Eye (tissue), 1 donor: Measurements from ENCODE around the gene PDGFD.

Source experiments
- DNase-seq: peaks from one replicate; pipeline ENCODE4 v3.0.0-alpha.2; 2015

Gene PDGFD

GRCh38 chr11:103875855-103876510 is 288.0 kb downstream of the PDGFD start:
- DNase-seq = no peak

- no peak for DNase-seq
These were observed 291.2 kb downstream of the PDGFD start for GRCh38 chr11:103872748-103873147.

DNA sequence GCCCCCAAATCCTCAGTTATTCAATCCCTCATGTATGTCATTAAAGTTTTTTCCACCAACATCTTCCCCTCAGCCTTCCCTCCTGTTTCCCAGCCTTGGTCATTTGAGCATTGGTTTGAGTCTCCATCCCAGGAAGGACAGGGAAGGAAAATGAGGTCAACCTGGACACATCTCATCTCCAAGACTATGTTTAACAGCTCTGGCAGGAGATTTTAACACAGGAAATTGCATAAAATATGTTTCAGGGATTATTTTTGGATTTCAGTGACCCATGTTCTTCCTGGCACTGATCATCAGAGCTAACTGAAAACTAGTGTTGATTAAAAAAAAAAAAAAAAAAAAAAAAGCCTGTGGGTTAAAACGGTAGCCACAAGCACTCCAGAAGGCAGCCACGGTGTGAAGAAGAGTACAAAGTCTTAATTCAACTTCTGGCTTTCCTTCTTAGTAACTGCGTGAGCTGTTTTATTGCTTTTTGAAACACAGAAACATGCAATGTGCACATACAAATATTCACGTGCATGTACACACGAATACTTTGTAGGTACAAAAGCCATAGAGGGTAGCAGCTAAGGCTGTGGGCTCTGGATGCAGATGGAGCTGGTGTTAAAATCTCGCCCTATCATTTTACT is 291.9 kb downstream of the PDGFD start:
- no peak for DNase-seq

GRCh38 chr11:103870821-103871309 is 293.1 kb downstream of the PDGFD start:
- no peak for DNase-seq

- DNase-seq = no peak
These were observed 296.5 kb downstream of the PDGFD start for GRCh38 chr11:103867481-103867880.

DNA sequence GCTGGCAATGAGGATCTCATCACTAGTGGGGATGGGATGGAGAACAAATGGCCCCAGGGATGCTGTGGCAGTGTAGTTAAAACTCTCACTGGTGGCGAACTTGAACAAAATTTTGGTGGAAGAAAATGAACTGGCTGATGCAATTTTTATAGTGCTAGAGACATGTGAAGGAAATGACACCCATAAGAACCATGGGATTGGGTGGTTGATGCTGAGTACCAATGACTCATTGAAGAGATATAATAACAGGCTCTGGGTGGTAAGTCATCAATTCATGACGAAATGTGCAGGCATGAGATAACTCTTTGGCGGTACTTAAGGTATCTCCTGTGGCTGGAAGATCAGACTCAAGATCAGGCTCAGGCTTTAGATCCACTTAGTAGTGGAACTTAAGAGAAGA is 300.4 kb downstream of the PDGFD start:
- DNase-seq = no peak

DNA sequence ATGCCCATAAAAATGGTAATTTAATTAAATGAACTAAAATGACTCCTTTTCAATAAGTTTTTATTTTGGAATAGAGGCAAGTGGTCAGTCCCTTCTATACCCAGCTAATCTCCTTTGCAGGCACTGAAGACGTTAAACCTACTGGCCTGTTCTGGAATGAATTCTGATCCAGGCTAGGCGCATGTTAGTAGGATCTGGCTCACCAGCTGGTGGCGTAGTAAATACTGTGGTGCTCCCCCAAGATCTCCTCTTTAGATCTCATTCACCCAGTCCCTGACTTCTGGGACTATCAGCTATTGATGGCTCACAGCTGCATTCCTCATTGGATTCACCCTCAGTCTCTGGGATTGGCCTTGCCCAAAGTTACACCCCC is 301.2 kb downstream of the PDGFD start:
- no peak for DNase-seq

DNA sequence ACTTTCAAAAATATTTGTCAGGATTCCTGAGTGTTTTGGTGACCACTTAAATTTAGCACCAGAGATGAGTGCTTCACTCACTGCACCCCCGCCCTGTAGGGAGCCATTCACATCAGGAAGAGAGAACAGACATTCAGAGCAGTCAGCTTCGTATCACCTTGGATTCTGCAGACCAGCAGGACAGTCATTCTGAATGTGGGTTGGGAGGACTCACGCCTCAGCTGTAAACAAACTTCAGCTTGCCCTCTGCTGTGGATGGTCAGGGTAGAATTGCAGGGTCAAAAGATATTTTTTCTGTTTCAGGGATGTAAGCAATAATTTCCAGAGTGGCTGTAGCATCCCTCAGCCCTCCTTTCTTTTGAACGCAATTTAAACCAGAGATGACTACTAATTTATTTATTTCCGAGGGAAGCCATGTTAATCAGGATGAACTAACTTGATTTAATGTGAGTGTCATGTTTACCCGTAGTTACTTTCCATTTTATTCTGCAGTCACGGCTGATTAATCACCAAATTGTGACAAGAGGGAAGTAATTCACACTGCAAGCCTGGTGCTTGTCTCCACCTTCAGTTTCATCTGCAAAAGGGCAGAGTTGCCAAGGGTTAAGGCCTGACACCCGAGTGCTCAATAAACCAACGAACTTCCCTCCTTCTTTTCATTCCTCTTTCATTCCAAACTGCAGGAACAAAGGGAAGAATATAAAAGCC is 301.7 kb downstream of the PDGFD start:
- peak; percentile 15 for DNase-seq
